ENCODE data around the gene GNAQ.
"Not testable (repeated sequence)": the region's sequence is repeated elsewhere in the genome, so short reads cannot be mapped to it uniquely, and the experiment has no call there.

GNAQ gene

GRCh38 chr9:77903666-77904285, 127.8 kb downstream of the GNAQ start:
- DNase-seq (ENCODE audit: low spot score), result no peak

GRCh38 chr9:77901771-77902170, 129.8 kb downstream of the GNAQ start:
- DNase-seq (ENCODE audit: low spot score), result no peak

GRCh38 chr9:77901018-77901417, 130.6 kb downstream of the GNAQ start:
- DNase-seq (ENCODE audit: low spot score), result no peak

- DNase-seq (ENCODE audit: low spot score), result no peak
Observed at GRCh38 chr9:77899679-77900354, 131.8 kb downstream of the GNAQ start.

- DNase-seq (ENCODE audit: low spot score), result no peak
Observed at GRCh38 chr9:77898864-77899263, 132.7 kb downstream of the GNAQ start.

- no peak for DNase-seq (ENCODE audit: low spot score)
Observed at GRCh38 chr9:77896938-77897667, 134.5 kb downstream of the GNAQ start.

- DNase-seq (ENCODE audit: low spot score), result no peak
Observed at GRCh38 chr9:77896269-77896937, 135.2 kb downstream of the GNAQ start.

- DNase-seq (ENCODE audit: low spot score), result no peak
Observed at GRCh38 chr9:77893706-77894105, 137.9 kb downstream of the GNAQ start.

- no peak for DNase-seq (ENCODE audit: low spot score)
Observed at GRCh38 chr9:77892955-77893514, 138.6 kb downstream of the GNAQ start.

- no peak for DNase-seq (ENCODE audit: low spot score)
Observed at GRCh38 chr9:77892171-77892570, 139.4 kb downstream of the GNAQ start.

GRCh38 chr9:77891128-77891800, 140.3 kb downstream of the GNAQ start:
- no peak for DNase-seq (ENCODE audit: low spot score)

- DNase-seq (ENCODE audit: low spot score), result no peak
Observed at GRCh38 chr9:77887662-77888061, 143.9 kb downstream of the GNAQ start.

- DNase-seq (ENCODE audit: low spot score), result no peak
Observed at GRCh38 chr9:77885104-77885672, 146.4 kb downstream of the GNAQ start.

GRCh38 chr9:77883846-77884771, 147.5 kb downstream of the GNAQ start:
- DNase-seq (ENCODE audit: low spot score), result no peak

GRCh38 chr9:77883133-77883532, 148.5 kb downstream of the GNAQ start:
- DNase-seq (ENCODE audit: low spot score), result no peak

GRCh38 chr9:77882294-77882693, 149.3 kb downstream of the GNAQ start:
- no peak for DNase-seq (ENCODE audit: low spot score)

GRCh38 chr9:77881634-77882033, 150.0 kb downstream of the GNAQ start:
- not testable (repeated sequence) for DNase-seq (ENCODE audit: low spot score)

- no peak for DNase-seq (ENCODE audit: low spot score)
Observed at GRCh38 chr9:77881111-77881510, 150.5 kb downstream of the GNAQ start.

GRCh38 chr9:77879437-77879943, 152.1 kb downstream of the GNAQ start:
- no peak for DNase-seq (ENCODE audit: low spot score)

GRCh38 chr9:77878793-77879192, 152.8 kb downstream of the GNAQ start:
- not testable (repeated sequence) for DNase-seq (ENCODE audit: low spot score)
